ENCODE data around the gene SQSTM1.

Gene SQSTM1

DNA sequence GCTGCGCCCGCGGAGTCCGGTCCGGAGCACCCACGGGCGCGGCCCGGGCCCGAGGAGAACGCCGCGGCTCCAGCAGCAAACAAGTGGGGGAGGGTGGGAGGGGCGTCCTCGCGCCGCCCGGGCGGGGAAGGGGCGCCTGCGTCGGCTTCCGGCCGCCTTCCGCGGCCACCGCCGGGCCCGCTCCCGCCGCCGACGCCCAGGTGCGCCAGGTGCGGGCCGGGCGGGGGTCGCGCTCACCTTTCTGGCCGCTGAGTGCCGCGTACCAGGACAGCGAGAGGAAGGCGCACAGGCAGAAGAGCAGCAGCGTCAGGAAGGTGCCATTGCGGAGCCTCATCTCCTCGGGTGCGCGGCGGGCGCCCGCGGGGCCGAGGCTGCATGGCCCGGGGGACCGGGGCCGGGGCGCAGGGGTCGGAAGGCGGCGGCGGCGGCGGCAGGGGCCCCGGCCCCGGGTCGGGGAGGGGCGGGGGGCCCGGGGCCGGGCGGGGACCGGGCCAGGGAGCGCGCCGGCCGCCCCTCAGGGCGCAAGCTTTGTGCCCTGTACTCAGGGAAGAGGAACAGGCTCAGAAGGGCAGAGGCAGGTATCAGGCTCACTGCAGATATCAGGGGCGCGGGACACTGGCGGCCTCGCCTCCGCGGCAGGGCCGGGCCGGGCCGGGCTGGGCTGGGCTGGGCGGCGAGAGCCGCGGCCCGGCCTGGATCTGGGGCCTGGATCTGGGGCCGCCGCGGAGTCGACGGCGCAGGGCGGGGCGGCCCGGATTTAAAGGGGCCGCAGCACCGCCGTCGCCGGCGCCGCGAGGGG is 14.3 kb upstream of the SQSTM1 start, which contains the start of gene MGAT4B:
TSS of gene MGAT4B (minus strand) at position 617 of the 799 bp plus-strand sequence. CDS start at position 334, 283 bp downstream.
- DNase-seq (ENCODE audit: low spot score): peak; percentile 95

DNA sequence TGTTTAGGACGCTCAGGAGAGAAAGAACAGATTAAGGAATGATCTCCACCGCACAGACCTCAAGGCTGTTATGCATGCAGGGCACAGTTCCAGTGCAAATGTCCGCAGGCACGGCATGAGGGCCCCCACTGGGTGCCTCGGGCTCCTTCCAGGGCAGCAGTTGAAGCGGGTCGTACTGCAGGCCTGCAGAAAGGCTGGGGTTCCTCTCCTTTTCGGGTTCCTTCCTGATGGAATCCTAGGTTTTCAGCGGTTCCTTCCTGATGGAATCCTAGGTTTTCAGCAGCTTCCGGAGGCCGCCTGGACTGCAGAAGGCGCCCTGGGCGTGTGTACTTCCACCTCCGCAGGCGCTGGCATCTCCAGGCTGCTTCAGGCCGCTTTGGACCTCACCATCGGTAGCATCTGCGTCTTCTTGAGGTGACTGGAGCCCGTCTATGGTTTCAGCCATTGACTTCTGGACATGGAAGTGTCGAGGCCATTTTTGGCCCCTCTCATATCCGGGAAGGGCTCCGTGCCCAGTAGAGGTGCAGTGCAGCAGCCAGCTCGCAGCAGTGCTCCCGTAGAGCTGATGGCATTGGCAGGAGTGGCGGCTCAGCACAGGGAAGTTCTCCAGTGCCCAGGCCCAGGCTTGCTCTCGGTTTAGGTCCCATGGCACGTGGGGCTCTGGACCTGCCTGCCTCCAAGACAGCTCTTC is 8.4 kb upstream of the SQSTM1 start:
- DNase-seq (ENCODE audit: low spot score): no peak

DNA sequence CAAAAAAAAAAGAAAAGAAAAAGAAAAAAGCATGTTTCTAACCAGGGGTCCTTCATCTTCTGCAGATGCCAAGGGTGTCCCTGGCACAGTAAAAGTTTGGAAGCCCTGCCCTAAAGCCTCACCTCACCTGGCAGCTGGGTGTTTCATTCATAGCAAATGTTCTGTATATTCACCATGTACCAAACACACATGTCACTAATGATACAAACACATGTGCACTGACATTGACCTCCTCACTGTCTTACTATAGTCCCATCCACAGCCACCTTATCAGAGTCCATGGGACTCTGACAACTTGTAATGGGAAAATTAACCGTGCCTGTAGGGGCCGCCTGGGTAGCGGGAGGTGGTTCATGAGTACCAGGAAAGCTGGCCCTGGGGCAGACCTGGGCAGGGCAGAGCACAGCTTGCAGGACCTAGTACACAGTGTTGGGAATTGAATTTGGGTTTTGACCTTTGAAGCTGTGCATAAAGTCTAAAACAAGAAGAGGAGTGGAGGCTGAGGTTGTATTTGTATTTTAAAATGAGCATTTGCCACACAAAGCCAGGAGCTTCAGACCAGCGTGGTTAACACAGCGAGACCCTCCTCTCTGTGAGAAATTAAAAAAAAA is 7.6 kb upstream of the SQSTM1 start:
- DNase-seq (ENCODE audit: low spot score): no peak

DNA sequence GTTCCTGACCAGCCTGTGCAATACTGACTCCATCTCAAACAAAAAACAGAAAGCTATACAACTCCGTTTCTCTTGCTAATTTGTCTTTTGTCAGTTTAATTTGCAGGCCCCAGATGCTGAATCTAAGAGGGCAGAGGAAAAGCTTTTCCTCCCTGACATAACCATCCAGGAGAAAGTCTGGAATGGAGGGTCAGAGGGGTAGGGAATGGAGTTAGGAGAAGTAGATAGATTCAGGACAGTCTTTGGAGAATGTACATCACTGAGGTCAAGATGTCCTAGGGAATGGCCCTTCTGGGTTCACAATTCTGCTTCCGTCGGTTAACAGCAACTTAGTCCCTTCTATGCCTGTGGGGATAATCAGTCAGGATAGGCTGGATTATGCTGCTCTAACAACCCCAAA is 6.6 kb upstream of the SQSTM1 start:
- DNase-seq (ENCODE audit: low spot score): no peak

DNA sequence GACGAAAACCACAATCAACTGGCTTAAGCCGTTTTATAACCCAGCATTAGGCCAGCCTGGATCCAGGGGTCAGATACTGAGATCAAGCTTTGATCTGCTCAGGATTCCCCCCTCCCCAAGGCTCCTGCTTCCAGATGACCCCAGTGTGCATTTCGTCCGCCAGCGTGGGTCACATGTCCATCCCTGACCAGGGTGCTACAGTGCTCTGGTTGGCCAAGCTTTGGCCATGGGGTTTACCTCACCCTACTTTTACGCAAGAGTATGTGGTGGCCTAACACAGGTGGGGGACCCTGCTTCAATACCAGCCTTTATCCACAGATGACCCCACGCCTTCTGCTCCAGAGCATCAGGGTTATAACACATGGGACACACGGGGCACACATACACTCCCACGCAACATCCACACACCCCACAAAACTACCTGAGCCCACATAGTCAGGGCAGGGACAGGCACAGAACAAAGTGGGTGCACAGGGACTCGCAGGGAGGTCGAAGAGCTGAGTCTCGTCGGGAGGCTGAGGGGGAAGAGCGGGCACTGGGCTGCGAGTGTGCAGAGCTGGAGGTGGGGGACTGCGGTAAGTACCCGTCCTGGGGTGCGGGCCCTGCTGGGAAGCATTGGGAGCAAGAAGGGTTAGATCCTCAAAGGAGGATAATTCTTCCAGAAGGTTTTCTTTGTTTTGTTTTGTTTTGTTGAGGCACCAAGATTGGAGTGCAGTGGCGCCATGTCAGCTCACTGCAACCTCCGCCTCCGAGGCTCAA is 5.0 kb upstream of the SQSTM1 start:
- DNase-seq (ENCODE audit: low spot score): no peak

DNA sequence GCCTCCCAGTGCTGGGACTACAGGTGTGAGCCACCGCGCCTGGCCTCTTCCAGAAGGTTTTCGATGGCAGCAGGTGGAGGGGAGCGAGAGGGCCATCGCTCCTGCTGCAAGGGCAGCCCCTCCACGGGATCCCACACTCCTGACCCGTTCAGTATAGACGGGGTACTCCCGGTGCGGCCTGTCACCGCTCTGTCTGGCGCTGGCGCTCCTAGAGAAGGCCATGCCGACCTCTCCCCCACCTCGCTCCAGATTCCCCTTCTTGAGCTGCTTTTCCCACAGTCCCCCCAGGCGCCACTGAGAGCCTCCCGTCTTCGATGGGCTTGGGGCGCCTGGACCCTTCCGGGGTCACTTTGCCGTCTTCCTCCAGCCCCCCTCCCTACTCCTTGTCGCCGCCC is 4.3 kb upstream of the SQSTM1 start:
- no peak for DNase-seq (ENCODE audit: low spot score)

DNA sequence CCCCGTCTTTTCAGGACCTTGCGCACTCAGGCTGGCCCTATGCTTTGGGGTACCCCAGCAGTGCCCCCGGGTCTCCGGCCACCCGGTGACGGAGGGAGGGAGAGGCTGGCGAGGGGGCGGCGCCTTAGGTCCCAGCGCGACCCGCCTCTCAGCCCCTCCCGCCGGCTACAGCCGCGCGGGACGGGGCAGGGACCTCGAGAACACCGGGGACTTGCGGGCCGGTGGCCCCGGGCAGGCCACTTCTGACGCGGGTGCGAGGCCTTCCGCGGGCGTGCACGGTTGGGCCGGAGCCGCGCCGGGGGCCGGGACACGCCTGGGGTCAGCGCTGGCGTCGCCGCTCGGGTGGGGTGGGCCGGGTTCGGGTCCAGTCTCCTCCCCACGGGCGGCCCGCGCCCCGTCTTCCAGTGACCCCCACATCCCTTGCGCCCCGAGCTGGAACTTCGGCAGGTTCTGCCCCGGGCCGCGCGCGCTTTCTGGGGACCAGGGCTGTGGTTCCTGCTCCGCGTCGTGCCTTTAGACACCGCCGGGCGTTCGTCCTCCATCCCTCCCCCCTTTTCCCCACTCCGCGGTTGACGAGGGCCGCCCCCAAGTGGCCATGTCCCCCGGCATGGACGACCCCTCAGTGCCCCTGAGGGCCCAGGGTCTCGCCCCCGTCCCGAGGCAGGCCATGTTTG is 3.8 kb upstream of the SQSTM1 start:
- no peak for DNase-seq (ENCODE audit: low spot score)

DNA sequence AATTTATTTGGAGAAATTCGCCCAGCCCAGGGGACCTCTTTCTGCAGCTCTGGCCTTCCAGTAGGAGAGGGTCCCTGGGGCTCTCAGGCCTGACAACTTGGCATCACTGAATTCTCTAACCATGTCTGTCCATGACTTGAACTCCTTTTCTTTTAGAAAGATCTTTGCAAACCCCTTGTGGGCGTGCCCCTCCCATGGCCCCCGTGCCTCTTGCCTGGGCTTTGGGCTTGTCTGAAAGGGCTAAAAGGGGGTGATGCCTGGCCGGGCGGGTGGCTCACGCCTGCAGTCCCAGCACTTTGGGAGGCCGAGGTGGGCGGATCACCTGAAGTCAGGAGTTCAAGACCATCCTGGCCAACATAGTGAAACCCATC is 3.2 kb upstream of the SQSTM1 start:
- DNase-seq (ENCODE audit: low spot score): no peak

DNA sequence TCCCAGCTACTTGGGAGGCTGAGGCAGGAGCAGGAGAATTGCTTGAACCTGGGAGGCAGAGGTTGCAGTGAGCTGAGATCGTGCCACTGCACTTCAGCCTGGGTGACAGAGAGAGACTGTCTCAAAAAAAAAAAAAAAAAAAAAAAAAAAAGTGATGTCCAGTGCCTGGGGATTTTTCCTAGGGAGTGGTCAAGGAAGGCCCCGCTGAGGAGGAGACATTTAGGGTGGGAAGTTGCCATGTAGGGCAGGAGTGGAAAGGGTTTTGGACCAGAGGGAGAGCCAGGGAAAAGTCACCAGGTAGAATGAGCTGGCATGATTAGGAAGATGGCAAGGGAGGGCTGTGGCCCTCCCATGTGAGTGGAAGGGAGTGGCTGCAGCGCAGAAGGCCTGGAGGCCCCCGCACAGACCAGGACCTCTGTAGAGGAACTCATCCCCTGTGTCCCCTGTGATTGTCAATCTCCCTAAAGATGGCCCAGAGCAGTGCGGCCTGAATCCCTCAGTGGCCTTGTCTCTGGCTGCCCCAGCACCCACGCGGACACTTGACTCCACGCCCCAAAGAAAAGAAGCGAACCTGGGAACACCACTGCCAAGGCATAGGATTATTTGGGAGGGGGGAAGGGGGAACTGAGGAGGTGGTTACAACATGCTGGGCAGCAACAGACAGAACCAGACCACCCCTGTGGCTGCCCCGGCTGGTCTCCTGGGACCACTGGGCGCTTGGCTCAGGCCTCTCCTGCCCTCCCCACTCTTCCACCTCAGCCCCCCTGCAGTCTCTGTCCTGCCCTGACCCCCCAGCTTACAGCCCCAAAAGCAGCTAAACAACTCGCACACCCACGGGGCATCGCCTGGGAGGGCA is 2.6 kb upstream of the SQSTM1 start:
- no peak for DNase-seq (ENCODE audit: low spot score)

DNA sequence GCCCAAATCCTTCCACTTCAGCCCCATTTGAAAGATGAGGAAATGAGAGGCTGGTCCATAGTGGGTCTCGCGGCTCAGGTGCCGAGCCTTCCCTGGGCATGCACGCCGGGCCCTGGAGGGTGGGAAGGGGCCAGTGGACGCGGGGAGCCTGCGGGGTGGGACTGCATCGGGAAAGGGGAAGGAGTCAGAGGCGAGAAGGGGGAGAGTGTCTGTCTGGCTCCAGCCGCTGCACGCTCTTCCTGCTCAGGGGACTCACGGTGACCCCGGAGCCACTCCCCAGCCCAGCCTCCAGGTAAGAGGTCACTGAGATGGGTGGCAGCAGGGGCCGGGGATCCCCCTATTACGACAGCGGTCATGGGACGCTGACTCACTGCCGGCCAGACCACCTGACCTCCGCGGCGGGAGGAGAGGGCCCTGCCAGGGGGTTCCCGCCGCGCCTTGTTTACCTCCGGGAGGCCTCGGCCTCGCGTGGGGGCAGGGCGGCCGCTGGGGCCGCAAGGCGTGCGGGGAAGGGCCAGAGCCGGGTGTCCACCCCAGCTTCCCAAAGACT is 1.9 kb upstream of the SQSTM1 start:
- peak; percentile 93 for DNase-seq (ENCODE audit: low spot score)

DNA sequence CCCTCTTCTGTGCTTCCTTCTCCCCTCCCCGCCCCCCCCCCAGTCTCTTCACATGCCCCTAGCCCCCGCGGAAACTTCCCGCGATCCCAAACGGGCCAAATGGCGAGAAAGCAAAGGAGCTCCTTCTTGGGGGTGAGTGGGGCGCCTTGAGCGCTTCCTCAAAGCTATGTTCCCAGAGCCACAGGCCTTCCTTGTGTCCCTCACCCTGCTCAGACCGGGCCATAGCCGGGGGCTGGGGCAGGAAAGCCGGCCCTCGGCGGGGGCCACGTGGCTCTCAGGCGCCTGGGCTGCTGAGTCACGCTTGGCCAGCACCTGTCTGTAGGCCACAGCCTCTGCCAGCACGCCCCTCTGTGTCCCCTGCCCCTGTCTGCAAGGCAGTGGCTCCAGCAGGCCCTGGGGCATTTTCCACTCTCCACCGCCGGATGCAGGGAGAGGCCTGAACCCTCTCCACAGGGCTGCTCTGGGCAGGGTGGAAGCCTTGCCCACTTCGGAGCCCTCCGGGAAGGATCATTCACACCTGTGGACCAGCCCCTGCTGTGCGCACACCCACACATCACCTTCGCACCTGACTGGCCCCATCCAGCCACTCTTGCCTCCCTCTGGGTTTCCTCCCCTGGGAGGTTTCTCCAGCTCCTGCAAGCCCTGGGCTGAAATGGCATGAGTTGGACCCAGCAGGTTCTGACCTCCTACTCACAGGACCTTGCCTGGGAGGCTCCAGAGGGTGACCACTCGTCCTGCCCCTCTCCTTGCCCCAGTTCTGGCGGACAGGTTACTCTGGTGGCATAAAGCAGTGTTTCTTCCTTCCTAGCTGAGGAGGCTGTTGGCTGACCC is 1.2 kb upstream of the SQSTM1 start:
- DNase-seq (ENCODE audit: low spot score): peak; percentile 71

DNA sequence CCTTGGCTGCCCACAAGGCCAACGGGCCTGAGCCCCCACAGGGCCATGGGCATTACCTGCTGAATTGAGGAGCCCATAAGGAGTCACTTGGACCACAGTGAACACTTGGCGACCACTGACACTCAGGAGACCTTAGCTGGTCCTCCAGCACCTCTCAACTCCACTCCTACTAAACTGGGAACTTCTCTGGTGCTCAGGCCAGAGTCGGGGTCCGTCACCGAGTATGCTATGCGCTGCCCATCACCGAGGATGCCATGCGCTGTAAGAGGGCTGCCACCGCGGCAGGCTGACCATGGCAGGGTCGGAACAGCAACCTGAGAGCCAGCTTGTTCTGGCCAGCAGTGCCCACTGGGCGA is 600 bp upstream of the SQSTM1 start:
- no peak for DNase-seq (ENCODE audit: low spot score)

DNA sequence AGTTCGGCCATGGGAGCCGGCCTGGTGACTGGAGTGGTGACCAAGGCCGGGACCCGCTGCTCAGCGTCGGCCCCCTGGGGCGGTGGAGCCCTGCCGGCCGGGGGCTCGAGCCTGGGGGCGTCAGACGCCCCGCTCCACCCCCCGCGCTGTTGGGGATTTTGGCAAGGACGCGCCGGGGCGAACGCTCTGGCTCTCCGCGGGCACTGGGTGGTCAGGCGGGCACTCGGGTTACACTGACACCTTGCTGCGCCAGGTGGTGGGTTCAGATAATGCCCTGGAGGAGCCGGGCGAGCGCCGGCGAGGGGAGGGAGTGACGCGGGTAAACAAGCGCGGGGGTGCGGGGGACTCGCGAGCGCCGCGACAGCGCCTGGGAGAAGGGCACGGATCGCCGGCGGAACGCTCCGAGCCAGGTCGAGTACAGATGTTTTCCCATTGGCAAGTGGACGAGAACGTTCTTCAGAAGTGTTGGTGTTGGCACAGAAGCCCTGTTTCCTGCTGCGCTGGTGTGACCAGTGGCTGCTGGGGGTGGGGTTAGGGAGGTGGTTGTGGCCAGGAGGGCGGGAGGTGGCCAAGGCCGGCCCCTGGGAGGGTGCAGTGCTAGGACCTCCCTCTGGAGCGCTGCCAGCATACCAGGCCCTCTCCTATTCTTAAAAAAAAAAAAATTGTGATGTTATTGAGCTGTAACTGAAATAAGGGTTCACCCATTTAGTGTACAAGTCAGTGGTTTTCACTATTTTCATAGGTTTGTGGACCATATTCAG is 773 bp downstream of the SQSTM1 start:
- DNase-seq (ENCODE audit: low spot score): peak; percentile 97

DNA sequence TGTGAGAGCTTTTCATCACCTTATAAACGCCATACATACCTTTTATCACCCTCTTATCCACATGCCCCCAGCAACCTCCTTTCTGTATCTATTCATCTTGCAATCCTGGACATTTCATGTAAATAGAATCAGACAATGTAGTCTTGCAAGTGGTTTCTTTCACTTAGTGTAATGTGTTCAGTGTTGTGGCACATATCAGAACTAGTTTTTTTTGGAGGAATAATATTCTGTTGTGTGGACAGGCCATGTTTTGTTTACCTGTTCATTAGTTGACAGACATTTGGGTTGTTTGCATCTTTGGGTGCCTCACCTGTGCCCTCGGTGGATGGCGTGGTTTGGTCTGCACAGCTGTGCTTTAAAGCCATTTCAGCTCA is 1.3 kb downstream of the SQSTM1 start:
- no peak for DNase-seq (ENCODE audit: low spot score)

DNA sequence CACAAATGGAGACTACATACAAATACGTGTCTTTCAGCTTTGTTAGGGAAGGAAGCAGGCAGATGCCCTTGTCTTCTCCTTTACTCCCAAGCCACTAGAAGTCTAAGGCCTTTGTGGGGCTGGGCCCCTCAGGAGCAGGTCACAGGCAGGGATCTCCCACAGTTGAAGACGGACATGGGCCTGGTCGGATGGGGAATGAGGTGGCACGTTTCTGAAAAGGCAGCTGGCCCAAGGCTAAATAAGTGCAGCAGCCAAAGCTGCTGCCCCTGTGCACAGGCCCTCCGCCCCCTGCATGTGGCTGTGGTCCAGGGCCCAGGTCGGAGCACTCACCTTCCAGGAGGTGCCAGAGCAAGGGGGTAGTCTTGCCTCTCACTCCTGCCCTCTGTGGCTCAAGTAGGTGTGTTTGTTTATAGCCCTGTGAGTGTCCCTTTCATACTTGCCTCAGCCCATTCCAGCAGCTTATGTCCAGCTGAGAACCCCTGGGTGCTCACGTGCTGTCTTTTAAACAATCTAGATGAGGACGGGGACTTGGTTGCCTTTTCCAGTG is 1.8 kb downstream of the SQSTM1 start:
- DNase-seq (ENCODE audit: low spot score): no peak

DNA sequence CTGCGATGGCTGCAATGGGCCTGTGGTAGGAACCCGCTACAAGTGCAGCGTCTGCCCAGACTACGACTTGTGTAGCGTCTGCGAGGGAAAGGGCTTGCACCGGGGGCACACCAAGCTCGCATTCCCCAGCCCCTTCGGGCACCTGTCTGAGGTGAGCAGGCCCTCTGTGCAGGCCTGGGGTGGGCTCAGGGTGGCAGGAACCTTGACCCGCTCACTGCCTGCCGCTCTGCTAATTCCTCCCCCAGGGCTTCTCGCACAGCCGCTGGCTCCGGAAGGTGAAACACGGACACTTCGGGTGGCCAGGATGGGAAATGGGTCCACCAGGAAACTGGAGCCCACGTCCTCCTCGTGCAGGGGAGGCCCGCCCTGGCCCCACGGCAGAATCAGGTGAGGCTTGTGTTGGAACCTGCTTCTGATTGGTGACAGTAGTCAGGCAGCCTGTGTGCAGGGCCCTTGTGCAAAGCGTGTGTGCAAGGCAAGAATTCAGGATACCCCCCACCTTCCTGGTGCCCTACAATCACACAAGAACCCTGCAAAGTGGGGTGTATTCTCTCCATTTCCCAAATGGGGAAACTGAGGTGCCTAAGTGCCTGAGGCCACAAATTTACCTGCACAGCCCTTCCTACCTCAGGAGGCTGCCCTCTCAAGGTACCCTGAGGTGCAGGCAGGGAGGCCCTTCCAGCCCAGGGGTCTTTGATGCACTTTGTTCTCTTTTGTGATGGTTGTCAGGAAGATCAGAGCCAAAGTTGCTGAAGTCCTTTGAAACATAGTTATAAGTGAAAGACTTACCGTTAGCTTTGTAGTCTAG is 3.4 kb downstream of the SQSTM1 start:
- DNase-seq (ENCODE audit: low spot score): no peak

DNA sequence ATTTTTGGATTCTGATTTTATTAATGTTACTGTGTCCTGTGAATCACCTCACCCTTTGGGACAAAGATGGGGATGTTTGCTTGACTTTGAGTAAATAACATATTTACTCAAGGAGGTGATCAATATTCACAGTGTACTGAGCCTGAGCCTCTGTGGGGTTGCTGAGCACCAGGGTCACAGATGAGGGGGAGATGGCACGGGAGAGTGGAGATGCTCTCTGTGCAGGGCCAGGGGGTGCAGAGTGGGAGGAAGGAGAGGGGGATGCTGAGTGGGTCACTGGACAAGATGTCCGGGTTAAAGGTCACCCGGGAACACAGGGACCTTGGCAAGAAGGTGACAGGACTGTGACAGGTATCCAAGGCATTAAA is 4.0 kb downstream of the SQSTM1 start:
- DNase-seq (ENCODE audit: low spot score): no peak

DNA sequence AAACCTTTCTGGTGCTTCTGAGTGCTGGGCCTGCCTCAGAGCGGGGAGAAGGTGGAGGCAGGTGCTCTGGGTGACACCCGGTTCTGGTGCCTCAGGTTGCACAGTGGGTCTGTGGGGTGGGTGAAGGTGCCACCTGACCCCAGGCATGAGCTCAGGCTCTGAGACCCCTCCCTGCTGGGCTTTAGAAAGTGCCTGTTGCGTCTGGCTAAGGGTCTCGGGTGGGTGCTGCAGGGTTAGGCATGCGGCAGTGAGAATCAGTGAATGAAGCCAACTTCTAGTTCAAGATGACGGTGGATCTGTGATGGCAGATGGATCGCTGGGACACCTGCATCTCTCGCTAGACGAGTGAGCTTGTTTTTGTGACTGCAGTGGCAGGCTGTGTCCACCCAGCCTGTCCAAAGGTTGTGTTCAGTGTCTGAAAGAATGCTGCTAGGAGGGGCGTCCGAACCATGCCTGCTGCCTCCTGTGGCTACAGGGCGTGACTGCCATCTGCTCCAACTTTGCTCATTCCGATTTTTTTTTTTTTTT is 5.0 kb downstream of the SQSTM1 start:
- no peak for DNase-seq (ENCODE audit: low spot score)

Measured in AG08396 (cell line).